ENCODE measurements around the gene SNPH. TPM values are rescaled to one million over a fixed set of nuclear protein-coding genes. Genes with fewer than 3 reads are reported as not detected.
"Not testable (repeated sequence)": the region's sequence is repeated elsewhere in the genome, so short reads cannot be mapped to it uniquely, and the experiment has no call there.

The SNPH gene
- total RNA-seq, 1 experiment from 2014 or later = 0.43 TPM

DNA sequence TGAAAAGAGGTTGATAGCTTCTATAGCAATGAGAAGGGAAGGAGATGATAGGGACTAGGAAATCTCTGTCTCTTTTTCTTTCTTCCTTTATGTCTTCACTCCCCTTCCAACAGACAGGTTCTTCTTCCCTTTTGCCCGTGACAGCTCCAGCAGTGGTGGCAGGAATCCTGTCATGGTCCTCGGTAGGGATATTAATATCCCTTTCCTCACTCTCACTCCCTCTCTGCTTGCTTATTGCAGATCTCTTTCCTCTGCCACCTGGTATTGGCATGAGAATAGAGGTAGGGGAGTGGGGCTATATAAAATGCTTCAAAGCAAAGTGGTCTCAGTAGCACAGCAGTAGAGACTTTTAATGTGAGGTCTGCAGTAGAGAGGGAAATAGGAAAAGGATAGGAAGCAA, 20.5 kb upstream of the SNPH start:
- intact Hi-C loops (cut with micrococcal nuclease; ENCODE audit: unreplicated experiment) = no loop called here

DNA sequence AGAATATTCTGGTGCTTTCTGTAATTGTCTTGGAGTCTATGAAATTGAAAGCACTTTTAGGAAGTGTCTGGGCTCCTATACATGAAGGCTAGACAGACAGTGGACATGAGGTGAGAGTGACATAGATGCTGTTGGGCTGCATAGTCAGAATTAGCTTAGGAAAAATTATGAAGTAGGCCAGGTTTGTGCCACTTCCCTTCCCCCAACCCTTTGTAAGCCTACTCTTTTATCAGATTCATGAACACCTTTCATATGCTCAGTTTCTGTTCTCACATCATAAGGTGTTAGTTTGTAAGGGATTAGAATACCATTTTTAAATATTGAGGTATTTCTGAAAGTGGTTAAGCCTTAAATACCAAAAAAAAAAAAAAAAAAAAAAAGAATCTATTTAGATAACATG, 18.4 kb upstream of the SNPH start:
- ChIA-PET CTCF (no interaction called here), POLR2A (ENCODE audit: low non-redundant PET) (no interaction called here)
- H3K4me1 ChIP-seq (ENCODE audit: insufficient read depth, low read length, poor library complexity, severe bottlenecking) = no peaks in the 10 kb centered on the region

More for the DNA sequence above, 20.5 kb upstream of the SNPH start:
- Histone ChIP-seq H3K27me3 (replicated peaks; ENCODE audit: insufficient read depth, low read depth, low read length, poor library complexity) (peaks cover 27% of the 10 kb centered on the region), H3K9me3 (ENCODE audit: low read depth, low read length, poor library complexity, severe bottlenecking) (no peaks in the 10 kb centered on the region), H3K4me1 (ENCODE audit: insufficient read depth, low read length, poor library complexity, severe bottlenecking) (no peaks in the 10 kb centered on the region), H3K4me3 (ENCODE audit: low read depth, low read length, poor library complexity, severe bottlenecking) (no peak overlapping the region), H3K36me3 (ENCODE audit: insufficient read depth, low read length, poor library complexity, severe bottlenecking) (no peaks in the 10 kb centered on the region), H3K27ac (ENCODE audit: low read depth, low read length, poor library complexity, severe bottlenecking) (no peak overlapping the region)
- ChIA-PET POLR2A (ENCODE audit: low non-redundant PET) (no interaction called here), CTCF (no interaction called here)
- no peak for TF ChIP-seq EZH2 (IDR thresholded peaks at IDR 0.05; ENCODE audit: borderline replicate concordance, low read depth, low read length, poor library complexity, severe bottlenecking)
- TF ChIP-seq, protein P1, sequence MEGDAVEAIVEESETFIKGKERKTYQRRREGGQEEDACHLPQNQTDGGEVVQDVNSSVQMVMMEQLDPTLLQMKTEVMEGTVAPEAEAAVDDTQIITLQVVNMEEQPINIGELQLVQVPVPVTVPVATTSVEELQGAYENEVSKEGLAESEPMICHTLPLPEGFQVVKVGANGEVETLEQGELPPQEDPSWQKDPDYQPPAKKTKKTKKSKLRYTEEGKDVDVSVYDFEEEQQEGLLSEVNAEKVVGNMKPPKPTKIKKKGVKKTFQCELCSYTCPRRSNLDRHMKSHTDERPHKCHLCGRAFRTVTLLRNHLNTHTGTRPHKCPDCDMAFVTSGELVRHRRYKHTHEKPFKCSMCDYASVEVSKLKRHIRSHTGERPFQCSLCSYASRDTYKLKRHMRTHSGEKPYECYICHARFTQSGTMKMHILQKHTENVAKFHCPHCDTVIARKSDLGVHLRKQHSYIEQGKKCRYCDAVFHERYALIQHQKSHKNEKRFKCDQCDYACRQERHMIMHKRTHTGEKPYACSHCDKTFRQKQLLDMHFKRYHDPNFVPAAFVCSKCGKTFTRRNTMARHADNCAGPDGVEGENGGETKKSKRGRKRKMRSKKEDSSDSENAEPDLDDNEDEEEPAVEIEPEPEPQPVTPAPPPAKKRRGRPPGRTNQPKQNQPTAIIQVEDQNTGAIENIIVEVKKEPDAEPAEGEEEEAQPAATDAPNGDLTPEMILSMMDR (conservative IDR thresholded peaks at IDR 0.05; ENCODE audit: low read depth, low read length) = no peak
- no peak for DNase-seq (ENCODE audit: low spot score)
- no TSS peak for BruUV-seq (replicated peaks)

DNA sequence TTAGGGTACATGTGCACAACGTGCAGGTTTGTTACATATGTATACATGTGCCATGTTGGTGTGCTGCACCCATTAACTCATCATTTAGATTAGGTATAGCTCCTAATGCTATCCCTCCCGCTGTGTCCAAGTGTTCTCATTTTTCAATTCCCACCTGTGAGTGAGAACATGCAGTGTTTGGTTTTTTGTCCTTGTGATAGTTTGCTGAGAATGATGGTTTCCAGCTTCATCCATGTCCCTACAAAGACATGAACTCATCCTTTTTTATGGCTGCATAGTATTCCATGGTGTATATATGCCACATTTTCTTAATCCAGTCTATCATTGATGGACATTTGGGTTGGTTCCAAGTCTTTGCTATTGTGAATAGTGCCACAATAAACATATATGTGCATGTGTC, 15.8 kb upstream of the SNPH start:
- peaks cover 16% of the 10 kb centered on the region for H3K27me3 ChIP-seq (replicated peaks; ENCODE audit: insufficient read depth, low read depth, low read length, poor library complexity)
- POLR2A ChIA-PET (ENCODE audit: low non-redundant PET); CTCF ChIA-PET: not testable (repeated sequence)

More for the DNA sequence above, 18.4 kb upstream of the SNPH start:
- DNase-seq (ENCODE audit: low spot score) = no peak
- H3K27me3 ChIP-seq (replicated peaks; ENCODE audit: insufficient read depth, low read depth, low read length, poor library complexity) = peaks cover 22% of the 10 kb centered on the region
- no peaks in the 10 kb centered on the region for H3K36me3 ChIP-seq (ENCODE audit: insufficient read depth, low read length, poor library complexity, severe bottlenecking)
- H3K4me3 ChIP-seq (ENCODE audit: low read depth, low read length, poor library complexity, severe bottlenecking) = no peak overlapping the region
- H3K27ac ChIP-seq (ENCODE audit: low read depth, low read length, poor library complexity, severe bottlenecking) = no peak overlapping the region
- H3K9me3 ChIP-seq (ENCODE audit: low read depth, low read length, poor library complexity, severe bottlenecking) = no peaks in the 10 kb centered on the region
- BruUV-seq (replicated peaks) = no TSS peak
- TF ChIP-seq, protein P1 (conservative IDR thresholded peaks at IDR 0.05; ENCODE audit: low read depth, low read length) = no peak
- TF ChIP-seq EZH2 (IDR thresholded peaks at IDR 0.05; ENCODE audit: borderline replicate concordance, low read depth, low read length, poor library complexity, severe bottlenecking) = no peak
- intact Hi-C loops (cut with micrococcal nuclease; ENCODE audit: unreplicated experiment) = no loop called here

DNA sequence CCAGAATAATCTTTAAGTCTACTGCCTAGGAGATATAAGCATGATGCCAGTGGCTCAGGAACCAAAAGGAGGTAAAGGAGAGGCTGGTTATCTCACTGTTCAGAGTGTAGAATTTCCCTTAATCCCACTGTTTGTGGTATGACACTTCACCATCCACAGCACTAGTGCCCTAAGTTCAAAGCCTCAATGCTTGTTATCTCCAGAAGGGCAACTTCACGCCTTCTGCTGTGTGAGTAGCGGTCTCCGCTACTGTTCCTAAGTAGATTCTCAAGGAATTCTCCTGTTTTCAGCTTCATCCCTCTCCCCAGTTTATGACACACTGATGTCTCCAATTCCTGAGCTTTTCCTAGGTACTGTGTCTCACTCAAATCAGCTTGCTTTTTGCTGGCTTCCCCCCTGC, 13.7 kb upstream of the SNPH start:
- no TSS peak for BruUV-seq (replicated peaks)
- H3K36me3 ChIP-seq (ENCODE audit: insufficient read depth, low read length, poor library complexity, severe bottlenecking) = no peaks in the 10 kb centered on the region
- POLR2A ChIA-PET (ENCODE audit: low non-redundant PET) = no interaction called here

More for the DNA sequence above, 15.8 kb upstream of the SNPH start:
- H3K9me3 ChIP-seq (ENCODE audit: low read depth, low read length, poor library complexity, severe bottlenecking); H3K4me1 ChIP-seq (ENCODE audit: insufficient read depth, low read length, poor library complexity, severe bottlenecking); BruUV-seq (replicated peaks); DNase-seq (ENCODE audit: low spot score); H3K36me3 ChIP-seq (ENCODE audit: insufficient read depth, low read length, poor library complexity, severe bottlenecking); intact Hi-C loops (cut with micrococcal nuclease; ENCODE audit: unreplicated experiment); H3K4me3 ChIP-seq (ENCODE audit: low read depth, low read length, poor library complexity, severe bottlenecking); H3K27ac ChIP-seq (ENCODE audit: low read depth, low read length, poor library complexity, severe bottlenecking): not testable (repeated sequence)

More for the DNA sequence above, 13.7 kb upstream of the SNPH start:
- Histone ChIP-seq H3K27me3 (replicated peaks; ENCODE audit: insufficient read depth, low read depth, low read length, poor library complexity) (peaks cover 13% of the 10 kb centered on the region), H3K9me3 (ENCODE audit: low read depth, low read length, poor library complexity, severe bottlenecking) (no peaks in the 10 kb centered on the region), H3K27ac (ENCODE audit: low read depth, low read length, poor library complexity, severe bottlenecking) (no peak overlapping the region), H3K4me3 (ENCODE audit: low read depth, low read length, poor library complexity, severe bottlenecking) (no peak overlapping the region), H3K4me1 (ENCODE audit: insufficient read depth, low read length, poor library complexity, severe bottlenecking) (no peaks in the 10 kb centered on the region)
- intact Hi-C loops (cut with micrococcal nuclease; ENCODE audit: unreplicated experiment) = no loop called here
- DNase-seq (ENCODE audit: low spot score) = no peak
- TF ChIP-seq, protein P1 (conservative IDR thresholded peaks at IDR 0.05; ENCODE audit: low read depth, low read length) = no peak
- no peak for TF ChIP-seq EZH2 (IDR thresholded peaks at IDR 0.05; ENCODE audit: borderline replicate concordance, low read depth, low read length, poor library complexity, severe bottlenecking)
- CTCF ChIA-PET = no interaction called here

Measured in A673 (cell line).